Transverse colon (tissue), 4 donors: ENCODE data around the gene ALAD. TPM values are rescaled to one million over a fixed set of nuclear protein-coding genes. Genes with fewer than 3 reads are reported as not detected.

Experiments used
- DNase-seq: peaks from one replicate; pipeline ENCODE4 v3.0.0-alpha.2; 2019
- H3K27ac ChIP-seq, 4 donors: fragments of 200-600 bp; sonication (generic); 2 replicates each; pipeline ENCODE4 v1.5.1; 2016 to 2018; ENCODE audit warnings: inconsistent platforms in 4 of 4
- H3K27me3 ChIP-seq: fragments of 200-600 bp; sonication (generic); 2 replicates; pipeline ENCODE4 v1.5.1; 2017; ENCODE audit warnings: inconsistent platforms
- H3K36me3 ChIP-seq, 4 donors: fragments of 200-600 bp; sonication (generic); 2 replicates each; pipeline ENCODE4 v1.5.1; 2017 to 2019; ENCODE audit warnings: inconsistent platforms in 4 of 4
- H3K4me1 ChIP-seq, 4 donors: fragments of 200-600 bp; sonication (generic); 2 replicates each; pipeline ENCODE4 v1.5.1; 2017 to 2020; ENCODE audit warnings: inconsistent platforms in 4 of 4
- H3K4me3 ChIP-seq, 4 donors: fragments of 200-600 bp; sonication (generic); 1 replicate in 1 of 4; 2 replicates in 3 of 4; pipeline versions ENCODE4 v1.5.1 to v1.6.1; 2017 to 2019; ENCODE audit warnings: inconsistent platforms in 4 of 4
- H3K9me3 ChIP-seq, 2 donors: fragments of 200-600 bp; sonication (generic); 2 replicates each; pipeline ENCODE4 v1.5.1; 2017 to 2019; ENCODE audit warnings: inconsistent platforms in 2 of 2
- EP300 ChIP-seq: sonication (generic); formaldehyde crosslinking; IDR thresholded peaks from one replicate; pipeline ENCODE4 v1.6.1; 2017; ENCODE audit warnings: antibody characterized with exemption, low read depth
- POLR2A ChIP-seq: fragments of 450-650 bp; IDR thresholded peaks from one replicate; pipeline ENCODE4 v1.6.1; 2016; ENCODE audit warnings: antibody characterized with exemption, mild to moderate bottlenecking, moderate library complexity
- POLR2AphosphoS5 ChIP-seq, 3 donors: sonication (generic); formaldehyde crosslinking; IDR thresholded peaks; one replicate each; pipeline ENCODE4 v1.6.1; 2016; ENCODE audit warnings: antibody characterized with exemption in 3 of 3
- WGBS, 2 donors: methylation state at CpG; one replicate each; pipeline ENCODE4 v1.1.5; 2018; ENCODE audit warnings: low coverage in 1 of 2; 5-methylcytosine and 5-hydroxymethylcytosine counted together
- in situ Hi-C, 4 donors: fragments of 200-750 bp; cut with MboI; loops; one replicate each; pipeline versions ENCODE4 v1.15.0 to v1.15.1; 2017; ENCODE audit warnings: low sequenced_read_pairs in 3 of 4, low pct_ligation_motif_present in 1 of 4, low pct_unique_long_range_greater_than_20kb in 1 of 4
- intact Hi-C: fragments of 100-400 bp; cut with DNase I; formaldehyde crosslinking; loops from one replicate; pipeline ENCODE4 v1.15.1; 2023; ENCODE audit warnings: low total_unique reads
- total RNA-seq, 4 donors: library from RNA; depleted of rRNA; stranded (reverse); fragments of >200 nt; gene quantifications; one replicate each; pipeline ENCODE4 v1.1.0, GENCODE V29; 2016
- TF ChIP-seq, protein P1 (sequence below), 5 experiments: fragments of 200-600 bp in 3 of 5; fragments of 450-650 bp in 2 of 5; sonication (generic) in 3 of 5; IDR thresholded peaks; 1 replicate in 2 of 5; 2 replicates in 3 of 5; pipeline ENCODE4 v1.5.1; 2016 to 2017; ENCODE audit warnings: antibody characterized with exemption in 5 of 5, inconsistent platforms in 3 of 5, mild to moderate bottlenecking in 2 of 5, moderate library complexity in 1 of 5

ALAD gene
- total RNA-seq, 4 donors from 2014 or later = 18.5 to 107 (median 63.0) TPM

DNA sequence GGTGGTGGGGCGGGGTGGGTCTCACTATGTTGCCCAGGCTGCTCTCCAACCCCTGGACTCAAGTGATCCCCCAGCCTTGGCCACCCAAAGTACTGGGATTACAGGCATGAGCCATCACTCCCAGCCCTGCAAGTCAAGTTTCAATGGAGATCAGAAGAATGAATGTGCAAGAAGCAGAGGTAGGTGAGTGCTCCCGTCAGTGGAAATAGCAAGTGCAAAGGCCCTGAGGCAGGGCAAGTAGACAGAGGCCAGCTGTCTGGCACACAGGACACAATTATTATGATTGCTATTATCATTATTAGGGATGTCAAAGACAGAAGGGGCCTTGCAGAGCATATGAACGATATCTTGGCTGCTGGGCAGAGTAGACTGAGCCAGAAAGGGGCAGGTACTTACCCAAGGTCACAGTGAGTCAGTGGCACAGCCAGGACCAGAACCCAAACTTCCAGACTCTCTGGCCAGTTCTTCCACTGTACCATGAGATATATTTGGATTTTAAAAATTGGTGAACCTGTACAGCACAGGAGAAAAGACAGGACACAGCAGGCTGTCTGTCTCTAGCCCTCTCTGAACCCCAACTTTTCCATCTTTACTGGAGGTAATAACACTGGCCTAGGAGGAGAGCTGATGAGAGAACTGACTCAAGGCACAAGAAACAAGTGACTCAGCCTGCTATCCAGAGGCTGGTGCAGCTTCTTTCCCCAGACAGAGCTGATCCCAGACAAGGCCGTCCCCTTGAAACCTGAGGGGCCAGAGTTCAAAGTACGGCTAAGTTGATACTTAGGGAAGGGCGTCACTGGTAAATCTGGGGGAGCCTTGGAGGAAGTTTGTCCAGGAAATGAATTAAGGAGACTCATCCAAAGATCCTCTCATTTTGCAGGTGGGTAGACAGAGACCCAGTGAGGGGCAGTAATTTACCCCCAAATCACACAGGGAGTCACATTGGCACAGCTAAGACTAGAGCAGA lies 25.7 kb downstream of the ALAD start:
- H3K4me1 ChIP-seq = peaks cover 0 to 35% (median 23%) of the 10 kb centered on the region in 4 donors
- peak; percentile 75 for DNase-seq
- intact Hi-C loops = no loop called here

DNA sequence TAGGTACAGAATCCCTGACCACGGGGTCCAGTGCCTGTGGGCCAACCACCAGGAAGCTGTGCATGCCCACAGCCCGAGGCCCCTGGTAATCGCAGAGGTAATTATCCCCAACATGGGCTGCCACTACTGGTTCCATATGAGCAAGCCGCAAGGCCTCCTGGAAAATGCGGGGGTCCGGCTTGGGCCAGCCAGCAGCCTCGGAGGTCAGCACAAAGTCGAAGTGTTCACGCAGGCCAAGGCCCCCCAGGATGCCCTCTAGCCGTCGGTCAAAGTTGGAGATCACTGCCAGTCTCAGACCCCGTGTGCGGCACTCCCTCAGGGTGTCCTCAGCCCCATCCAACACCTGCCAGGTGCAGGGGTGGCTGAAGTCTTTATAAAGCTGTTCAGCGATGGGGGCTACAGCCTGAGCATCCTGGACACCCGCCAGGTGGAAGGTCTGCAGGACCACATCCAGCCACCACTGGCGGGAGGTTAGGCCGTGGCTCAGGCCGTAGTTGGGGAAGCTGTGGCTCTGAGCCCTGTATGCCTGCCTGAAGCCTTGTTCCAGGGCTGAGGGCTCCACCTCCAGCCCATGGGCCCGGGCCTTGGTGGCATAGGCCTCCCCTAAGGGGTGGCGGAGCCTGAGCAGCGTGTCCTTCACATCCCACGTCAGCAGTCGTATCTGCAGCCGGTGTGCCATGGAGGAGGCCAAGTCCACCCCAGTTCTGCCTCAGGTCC lies 27.2 kb downstream of the ALAD start:
- DNase-seq = no peak
- TF ChIP-seq EP300 = no peak
- TF ChIP-seq, protein P1, sequence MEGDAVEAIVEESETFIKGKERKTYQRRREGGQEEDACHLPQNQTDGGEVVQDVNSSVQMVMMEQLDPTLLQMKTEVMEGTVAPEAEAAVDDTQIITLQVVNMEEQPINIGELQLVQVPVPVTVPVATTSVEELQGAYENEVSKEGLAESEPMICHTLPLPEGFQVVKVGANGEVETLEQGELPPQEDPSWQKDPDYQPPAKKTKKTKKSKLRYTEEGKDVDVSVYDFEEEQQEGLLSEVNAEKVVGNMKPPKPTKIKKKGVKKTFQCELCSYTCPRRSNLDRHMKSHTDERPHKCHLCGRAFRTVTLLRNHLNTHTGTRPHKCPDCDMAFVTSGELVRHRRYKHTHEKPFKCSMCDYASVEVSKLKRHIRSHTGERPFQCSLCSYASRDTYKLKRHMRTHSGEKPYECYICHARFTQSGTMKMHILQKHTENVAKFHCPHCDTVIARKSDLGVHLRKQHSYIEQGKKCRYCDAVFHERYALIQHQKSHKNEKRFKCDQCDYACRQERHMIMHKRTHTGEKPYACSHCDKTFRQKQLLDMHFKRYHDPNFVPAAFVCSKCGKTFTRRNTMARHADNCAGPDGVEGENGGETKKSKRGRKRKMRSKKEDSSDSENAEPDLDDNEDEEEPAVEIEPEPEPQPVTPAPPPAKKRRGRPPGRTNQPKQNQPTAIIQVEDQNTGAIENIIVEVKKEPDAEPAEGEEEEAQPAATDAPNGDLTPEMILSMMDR (IDR thresholded peaks at IDR 0.05) = no peak
- TF ChIP-seq POLR2AphosphoS5 (IDR thresholded peaks at IDR 0.05) = no peak
- TF ChIP-seq POLR2A = no peak
- no peak overlapping the region for H3K4me3 ChIP-seq
- H3K27me3 ChIP-seq = no peaks in the 10 kb centered on the region
- intact Hi-C loops = no loop called here
- in situ Hi-C loops = no loop called here
- no peaks in the 10 kb centered on the region for H3K9me3 ChIP-seq
- WGBS, 2 donors = 69% methylated on average over 14 of the region's 24 CpGs; no CpG with 5 or more reads in 1 of the 2 donors
- peaks cover 0 to 30% (median 19%) of the 10 kb centered on the region in 4 donors for H3K4me1 ChIP-seq
- H3K27ac ChIP-seq = peak overlapping the region in 3 of 4 donors; percentile 13 to 38 (median 37)
- H3K36me3 ChIP-seq = peaks cover 0 to 13% (median 3%) of the 10 kb centered on the region in 4 donors

More for the DNA sequence above, 25.7 kb downstream of the ALAD start:
- Histone ChIP-seq H3K36me3 (peaks cover 0 to 13% (median 3%) of the 10 kb centered on the region in 4 donors), H3K9me3 (no peaks in the 10 kb centered on the region), H3K27me3 (no peaks in the 10 kb centered on the region), H3K27ac (peak overlapping the region; percentile 81 to 96 (median 94)), H3K4me3 (peak overlapping the region in 3 of 4 donors; percentile 56 to 89 (median 84))
- TF ChIP-seq, protein P1 (IDR thresholded peaks at IDR 0.05) = no peak
- peak; percentile 51 for TF ChIP-seq POLR2A
- no peak for TF ChIP-seq EP300
- TF ChIP-seq POLR2AphosphoS5 (IDR thresholded peaks at IDR 0.05) = peak in 2 of 3 donors; percentile 45 to 78
- in situ Hi-C loops = no loop called here
- WGBS, 2 donors = 67 to 100% methylated on average over 1 to 6 of the region's 6 CpGs

DNA sequence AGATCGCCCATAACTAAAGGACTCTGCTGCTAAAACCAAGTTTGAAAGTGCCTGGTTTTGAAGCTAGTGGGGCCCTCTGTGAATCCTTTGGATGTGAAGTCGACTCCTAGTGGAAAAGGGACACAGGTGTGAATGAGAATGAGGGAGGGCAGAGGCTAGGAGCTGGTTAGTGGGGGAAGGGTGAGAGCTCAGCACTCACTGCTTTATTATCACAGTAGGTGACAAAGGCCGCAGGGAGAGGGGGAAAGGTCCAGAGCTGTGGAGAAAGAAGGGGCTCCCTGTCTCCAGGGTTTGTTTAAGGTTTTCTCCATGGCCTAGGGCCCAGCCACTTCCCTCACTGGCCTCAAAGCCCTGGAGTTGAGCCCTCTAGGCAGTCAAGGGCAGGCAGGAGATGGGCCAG lies 27.8 kb downstream of the ALAD start:
- in situ Hi-C loops (no loop called here), intact Hi-C loops (no loop called here)
- Histone ChIP-seq H3K36me3 (peaks cover 0 to 13% (median 3%) of the 10 kb centered on the region in 4 donors), H3K27ac (peak overlapping the region in 3 of 4 donors; percentile 13 to 38 (median 37)), H3K4me3 (no peak overlapping the region), H3K27me3 (no peaks in the 10 kb centered on the region), H3K4me1 (peaks cover 0 to 30% (median 19%) of the 10 kb centered on the region in 4 donors), H3K9me3 (no peaks in the 10 kb centered on the region)
- no peak for DNase-seq
- WGBS, 2 donors = 54% methylated on average over 3 of the region's 3 CpGs; no CpG with 5 or more reads in 1 of the 2 donors
- no peak for TF ChIP-seq POLR2AphosphoS5 (IDR thresholded peaks at IDR 0.05)
- TF ChIP-seq EP300 = no peak
- TF ChIP-seq, protein P1 (IDR thresholded peaks at IDR 0.05) = no peak
- no peak for TF ChIP-seq POLR2A

DNA sequence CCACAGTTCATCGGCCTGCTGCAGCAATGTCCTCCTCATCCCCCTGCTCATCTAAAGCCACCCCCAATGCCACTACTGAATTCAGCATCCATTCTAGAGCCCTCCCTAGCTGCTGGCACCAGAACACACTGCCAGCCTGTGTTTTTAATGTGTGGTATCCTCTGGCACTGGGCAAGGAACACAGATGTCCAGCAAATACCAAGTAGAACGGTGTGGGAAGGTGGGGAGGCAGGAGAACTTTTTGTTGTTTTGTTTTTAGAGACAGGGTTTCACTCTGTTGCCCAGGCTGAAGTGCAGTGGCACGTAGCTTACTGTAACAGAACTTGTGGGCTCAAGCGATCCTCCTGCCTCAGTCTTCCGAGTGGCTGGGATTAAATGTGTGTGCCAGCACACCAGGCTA lies 29.0 kb downstream of the ALAD start:
- intact Hi-C loops = no loop called here
- H3K9me3 ChIP-seq = no peaks in the 10 kb centered on the region
- TF ChIP-seq EP300 (no peak), POLR2AphosphoS5 (IDR thresholded peaks at IDR 0.05) (peak in 1 of 3 donors; percentile 6), POLR2A (peak; percentile 19)
- TF ChIP-seq, protein P1 (IDR thresholded peaks at IDR 0.05) = no peak
- peaks cover 0 to 13% (median 3%) of the 10 kb centered on the region in 4 donors for H3K36me3 ChIP-seq
- no peak overlapping the region for H3K4me3 ChIP-seq
- H3K4me1 ChIP-seq = peaks cover 0 to 24% (median 12%) of the 10 kb centered on the region in 4 donors
- no peak for DNase-seq
- WGBS, 2 donors = 80 to 85% methylated on average over 1 to 5 of the region's 5 CpGs
- in situ Hi-C loops = no loop called here
- H3K27me3 ChIP-seq = no peaks in the 10 kb centered on the region
- H3K27ac ChIP-seq = no peak overlapping the region
